Endometrial microvascular endothelial cells (primary cell): ENCODE results near the gene PIEZO2. TPM values are rescaled to one million over a fixed set of nuclear protein-coding genes. Genes with fewer than 3 reads are reported as not detected.
"Not testable (repeated sequence)": the region's sequence is repeated elsewhere in the genome, so short reads cannot be mapped to it uniquely, and the experiment has no call there.

Experiments used
- in situ Hi-C: cut with HindIII; loops from 2 replicates; pipeline ENCODE4 v1.10.0; 2017; ENCODE audit warnings: low sequenced_read_pairs, low pct_unique_long_range_greater_than_20kb; ENCODE audit errors: inconsistent ontology term
- total RNA-seq: library from RNA; depleted of rRNA; stranded (reverse); fragments of >200 nt; gene quantifications from one replicate; pipeline ENCODE4 v1.2.3, GENCODE V29; 2015; ENCODE audit errors: inconsistent ontology term

Gene PIEZO2
- total RNA-seq, 1 donor from 2014 or later = under 0.01 TPM

DNA sequence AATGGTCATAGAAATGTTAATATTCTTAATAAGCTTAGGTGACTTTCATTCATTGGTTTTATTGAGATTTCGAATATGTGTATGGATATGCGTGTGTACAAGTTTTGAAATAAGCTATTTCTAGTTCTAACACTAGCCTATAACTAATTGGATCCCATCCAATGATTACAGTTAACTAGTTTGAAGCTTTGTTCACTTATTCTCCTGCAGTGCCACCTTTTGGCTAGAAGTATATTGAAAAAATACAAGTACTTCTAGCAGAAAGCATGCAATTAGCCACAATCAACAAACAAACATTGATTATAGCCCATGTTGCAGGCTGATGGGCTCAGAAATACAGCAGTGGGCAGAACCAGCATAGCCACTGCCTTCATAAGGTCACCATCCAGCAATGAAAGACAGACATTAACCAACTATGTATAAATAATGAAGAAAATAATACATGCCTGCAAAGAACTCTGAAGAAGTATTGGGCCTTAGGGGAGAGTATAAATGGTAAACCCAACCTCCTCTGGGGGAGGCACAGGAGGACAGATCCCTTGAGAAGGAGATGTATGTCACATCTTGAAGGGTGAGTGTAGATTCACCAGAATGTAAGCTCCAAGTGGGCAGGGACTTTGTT, 5.1 kb upstream of the PIEZO2 start:
- in situ Hi-C loops = no loop called here

DNA sequence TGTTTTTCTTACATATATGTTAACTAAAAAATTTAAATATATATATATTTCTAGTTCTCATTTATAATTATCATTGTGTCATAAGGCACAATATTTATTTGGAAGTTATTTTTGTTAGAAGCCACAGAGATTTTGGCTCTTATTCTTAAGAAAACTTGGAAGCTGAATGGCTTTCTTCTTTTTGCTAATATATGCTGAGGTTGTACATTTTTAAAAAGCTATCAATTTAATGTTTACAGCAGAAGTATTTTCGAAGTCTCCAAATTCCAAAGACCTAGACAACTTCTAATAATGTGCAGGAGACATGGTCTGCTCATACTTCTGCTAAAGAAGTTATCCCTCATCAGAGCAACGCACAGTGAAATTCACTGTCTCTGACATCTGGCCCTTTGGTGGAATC, 3.7 kb upstream of the PIEZO2 start:
- in situ Hi-C loops = no loop called here

DNA sequence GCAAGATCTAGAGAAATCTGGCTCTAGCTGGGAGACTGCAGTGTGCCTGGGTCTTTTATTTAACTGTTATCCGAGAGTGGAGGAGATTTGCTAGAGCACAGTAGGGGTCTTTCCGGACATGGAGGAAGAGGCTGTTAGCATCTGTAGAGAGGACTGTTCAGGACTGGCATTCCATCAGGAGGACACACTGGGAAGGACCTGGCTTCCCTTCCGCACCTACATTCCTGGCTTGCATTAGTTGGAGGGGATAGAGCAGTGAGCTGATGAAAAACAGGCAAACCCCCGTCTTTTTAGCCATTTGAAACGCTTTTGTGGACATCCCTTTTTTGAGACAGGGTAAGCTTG, 874 bp upstream of the PIEZO2 start:
- in situ Hi-C loops = no loop called here

GRCh38 chr18:11148680-11149440, 509 bp downstream of the PIEZO2 start:
- in situ Hi-C loops = no loop called here

DNA sequence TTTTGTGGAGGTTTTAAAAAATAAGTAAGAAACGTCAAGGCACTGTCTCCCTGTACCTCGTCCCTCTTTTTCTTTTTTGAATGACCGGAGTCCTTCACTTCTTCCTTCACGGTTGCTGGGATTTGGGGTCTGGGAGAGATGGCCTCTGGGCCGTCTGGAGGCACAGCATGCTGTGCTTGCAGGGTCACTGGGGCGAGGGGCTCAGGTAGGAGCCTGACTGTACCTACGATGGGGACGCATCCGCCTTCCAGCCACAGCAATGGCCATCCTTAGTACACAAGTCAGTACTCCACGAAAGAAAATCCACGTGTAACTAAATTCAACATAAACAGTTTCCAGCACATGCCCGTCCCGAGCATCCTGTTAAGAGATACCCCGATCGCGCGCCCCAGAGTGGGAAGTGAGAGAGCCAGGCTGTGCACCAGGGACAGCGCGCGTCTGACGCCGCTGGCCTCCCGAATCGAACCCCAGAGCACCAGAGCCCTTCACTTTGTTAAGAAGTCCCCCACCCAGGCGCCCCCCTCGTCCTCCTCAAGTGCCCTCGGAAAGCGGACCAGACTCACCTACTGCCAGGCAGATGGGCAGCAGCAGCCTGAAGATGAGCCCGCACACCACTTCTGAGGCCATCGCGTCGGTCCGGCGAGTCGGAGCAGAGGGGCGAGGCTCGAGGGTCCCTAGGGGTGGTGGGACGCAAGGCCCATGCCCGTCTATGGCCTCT, 1.2 kb downstream of the PIEZO2 start:
- in situ Hi-C loops = no loop called here

GRCh38 chr18:11147371-11147951, 1.9 kb downstream of the PIEZO2 start:
- in situ Hi-C loops = no loop called here

- in situ Hi-C loops = no loop called here
These were observed 2.4 kb downstream of the PIEZO2 start for GRCh38 chr18:11146947-11147345.

- in situ Hi-C loops = no loop called here
These were observed 3.0 kb downstream of the PIEZO2 start for GRCh38 chr18:11146238-11146946.

DNA sequence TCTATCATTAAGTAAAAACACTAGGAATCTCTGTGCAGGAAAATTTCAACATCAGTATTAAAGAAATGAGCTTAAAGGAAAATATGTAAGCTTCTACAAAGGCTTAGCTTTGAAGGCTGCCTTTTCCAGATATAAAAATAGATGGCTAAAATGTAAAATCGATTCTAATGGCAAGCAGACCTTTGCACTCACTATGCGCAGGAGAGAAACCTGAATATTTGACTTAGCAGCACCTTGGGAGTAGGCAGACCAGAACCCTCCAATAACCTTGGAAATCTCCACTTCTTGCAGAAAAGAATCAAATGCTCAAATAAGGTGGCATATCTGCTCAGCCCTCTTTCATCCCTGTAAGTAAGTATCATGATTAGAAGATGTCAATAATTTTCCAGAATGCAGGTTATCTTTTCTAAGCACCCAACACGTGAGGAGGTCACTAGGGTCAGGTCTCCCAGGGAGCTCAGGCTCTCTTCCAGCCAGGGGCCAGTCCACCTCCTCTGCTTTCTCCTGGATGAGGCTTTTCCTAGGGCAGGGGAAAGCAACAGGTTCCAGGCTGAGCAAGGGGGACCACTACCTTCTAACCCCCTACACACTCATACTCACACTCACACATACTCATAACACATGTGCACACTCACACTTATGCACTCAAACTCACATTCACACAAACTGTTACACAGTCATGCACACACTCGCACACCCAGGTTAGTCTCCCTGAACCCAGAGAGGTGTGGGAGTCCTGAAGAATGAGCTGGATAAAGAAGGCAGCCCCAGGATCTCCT, 3.8 kb downstream of the PIEZO2 start:
- in situ Hi-C loops = no loop called here

DNA sequence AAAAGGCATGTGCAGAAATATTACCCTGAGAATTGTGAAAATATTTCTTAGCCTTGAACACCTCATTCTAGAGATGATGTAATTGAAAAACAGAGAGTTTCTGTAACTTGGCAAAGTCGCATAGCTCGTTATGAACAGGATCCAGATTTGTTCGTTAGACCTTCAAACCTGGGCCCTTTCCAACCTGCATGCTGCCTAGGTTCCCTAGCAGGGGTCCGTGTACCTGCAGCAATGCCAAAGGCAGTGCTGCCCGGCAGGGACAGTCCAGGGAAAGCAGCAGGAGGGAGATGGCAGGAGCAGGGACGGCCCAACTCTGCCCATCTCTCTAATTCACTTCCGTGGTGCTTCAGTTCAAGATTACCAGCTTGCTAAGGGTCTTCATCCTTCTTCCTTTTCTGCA, 12.0 kb downstream of the PIEZO2 start:
- in situ Hi-C loops = no loop called here

- in situ Hi-C loops = no loop called here
These were observed 13.1 kb downstream of the PIEZO2 start for GRCh38 chr18:11136241-11136640.

- in situ Hi-C loops = no loop called here
These were observed 14.4 kb downstream of the PIEZO2 start for GRCh38 chr18:11134940-11135339.

DNA sequence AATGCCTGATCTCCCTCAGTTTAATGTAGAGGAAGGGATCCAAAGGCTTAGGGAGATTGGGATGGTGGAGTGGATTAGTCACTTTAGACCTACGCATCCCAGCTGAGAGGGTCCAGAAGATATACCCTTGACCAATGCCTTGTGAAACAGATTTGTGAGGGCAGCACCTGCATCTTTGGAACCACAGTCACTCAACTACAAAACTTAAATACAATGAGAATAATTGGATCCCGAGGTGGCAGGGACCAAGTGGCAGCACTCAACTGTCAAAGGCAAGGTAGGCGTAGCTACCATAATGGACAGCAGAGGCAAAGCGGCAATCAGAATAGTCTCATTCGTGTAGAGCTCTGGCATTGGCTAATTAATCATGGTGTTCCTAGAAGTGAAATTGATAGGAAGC, 20.3 kb downstream of the PIEZO2 start:
- in situ Hi-C loops = not testable (repeated sequence)

DNA sequence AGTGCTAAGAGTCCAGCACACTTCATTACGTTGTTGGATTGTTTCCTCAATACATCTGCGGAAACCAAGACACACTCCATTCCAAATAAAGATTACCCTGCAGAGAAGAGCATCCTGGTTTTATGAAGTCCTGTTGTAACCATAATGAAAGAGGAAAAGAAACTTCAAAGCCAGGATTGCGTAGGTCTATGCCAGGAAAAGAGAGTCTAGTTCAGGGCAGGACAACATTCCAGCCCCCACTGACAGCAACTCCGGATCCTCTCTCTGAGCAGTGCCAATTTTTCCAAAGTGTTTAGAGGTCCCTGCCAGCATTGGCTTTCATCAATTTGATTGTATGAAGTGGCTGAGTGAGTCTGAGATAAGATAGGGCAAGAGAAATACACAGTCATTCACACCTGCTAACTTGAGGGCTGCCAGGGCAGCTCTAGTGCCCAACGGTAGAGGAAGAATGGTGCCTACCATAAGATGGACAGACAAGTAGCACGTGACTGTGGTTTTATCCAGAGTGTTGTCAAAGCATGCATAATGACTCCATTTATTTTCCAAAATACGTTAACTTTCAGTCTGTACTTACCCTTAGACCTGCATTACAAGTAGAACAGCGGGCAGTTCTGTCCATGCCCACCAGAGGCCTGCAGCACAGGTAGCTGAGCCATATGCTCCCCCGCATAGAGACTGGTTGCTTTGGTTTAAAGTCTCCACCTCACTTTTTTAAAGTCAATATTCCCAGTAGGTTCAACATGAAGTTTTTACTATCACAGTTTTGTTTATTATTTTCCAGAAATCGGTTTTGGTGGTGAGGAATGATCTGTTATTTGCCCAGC, 23.7 kb downstream of the PIEZO2 start:
- in situ Hi-C loops = no loop called here

GRCh38 chr18:11124054-11124453, 25.3 kb downstream of the PIEZO2 start:
- in situ Hi-C loops = no loop called here

DNA sequence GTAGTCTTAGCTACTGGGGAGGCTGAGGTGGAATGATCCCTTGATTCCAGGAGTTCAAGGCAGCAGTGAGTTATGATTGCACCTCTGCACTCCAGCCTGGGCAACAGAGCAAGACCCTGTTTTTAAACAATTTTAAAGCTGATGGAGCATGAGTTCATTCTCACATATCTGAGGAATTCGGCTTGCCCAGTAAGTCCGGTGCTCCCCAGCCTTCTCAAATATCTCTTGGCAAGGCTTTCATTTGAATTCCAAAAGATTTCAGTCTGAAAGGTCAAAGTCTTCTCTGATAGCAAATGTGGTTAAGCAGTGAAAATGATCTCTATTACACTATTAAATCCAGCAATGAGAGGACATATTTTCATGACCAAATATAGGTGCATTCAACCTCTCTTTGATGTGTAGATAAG, 27.9 kb downstream of the PIEZO2 start:
- in situ Hi-C loops = no loop called here

DNA sequence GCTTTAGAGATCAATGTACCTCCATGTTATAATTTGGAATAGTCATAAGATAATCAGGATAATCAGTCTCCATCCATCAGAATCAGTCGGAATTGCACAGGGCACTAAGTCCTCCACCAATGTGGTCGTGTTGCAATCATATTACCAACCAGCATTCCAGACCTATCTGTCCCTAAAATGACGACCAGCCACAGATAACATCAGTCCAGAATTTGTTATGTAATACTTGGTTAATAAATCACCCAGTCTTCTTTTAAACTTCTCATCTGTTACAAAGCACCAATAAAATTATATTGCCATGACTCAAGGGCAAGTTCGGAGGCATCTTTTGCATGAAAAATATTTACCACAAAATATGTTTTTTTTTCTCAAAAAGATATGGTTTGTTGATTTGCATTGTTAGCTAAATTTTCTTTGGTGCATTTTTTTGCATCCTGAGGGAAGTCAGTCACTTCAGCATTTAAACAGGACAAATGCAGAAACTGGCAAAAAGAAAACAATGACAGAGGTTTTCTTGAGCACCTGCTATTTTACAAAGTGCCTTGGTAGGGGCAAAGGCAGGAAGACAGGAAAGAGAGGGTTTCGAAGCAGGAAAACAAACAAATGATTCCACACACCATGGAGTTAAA, 29.3 kb downstream of the PIEZO2 start:
- in situ Hi-C loops = no loop called here
